Measurements from ENCODE around the gene SMIM45.

SMIM45 gene

DNA sequence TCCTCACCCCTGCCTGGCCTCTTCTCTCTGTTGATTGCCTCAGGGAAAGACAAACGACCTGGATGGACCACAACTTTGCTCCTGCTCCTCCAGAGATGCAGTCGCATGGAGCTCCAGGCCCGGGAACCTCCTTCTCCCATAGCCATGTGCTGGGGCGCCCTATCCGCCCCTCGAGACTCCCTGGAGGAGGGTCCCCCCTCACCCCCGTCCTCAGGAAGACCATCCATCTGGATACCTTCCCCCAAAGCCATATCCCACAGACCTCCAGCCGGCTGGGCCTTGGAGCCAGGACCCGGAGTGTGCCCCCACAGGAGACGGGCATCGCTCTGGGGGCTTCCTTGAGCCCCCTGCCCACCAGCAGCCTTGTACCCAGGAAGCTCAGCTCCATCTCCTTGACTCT, 19.5 kb downstream of the SMIM45 start:
- DNase-seq = no peak

DNA sequence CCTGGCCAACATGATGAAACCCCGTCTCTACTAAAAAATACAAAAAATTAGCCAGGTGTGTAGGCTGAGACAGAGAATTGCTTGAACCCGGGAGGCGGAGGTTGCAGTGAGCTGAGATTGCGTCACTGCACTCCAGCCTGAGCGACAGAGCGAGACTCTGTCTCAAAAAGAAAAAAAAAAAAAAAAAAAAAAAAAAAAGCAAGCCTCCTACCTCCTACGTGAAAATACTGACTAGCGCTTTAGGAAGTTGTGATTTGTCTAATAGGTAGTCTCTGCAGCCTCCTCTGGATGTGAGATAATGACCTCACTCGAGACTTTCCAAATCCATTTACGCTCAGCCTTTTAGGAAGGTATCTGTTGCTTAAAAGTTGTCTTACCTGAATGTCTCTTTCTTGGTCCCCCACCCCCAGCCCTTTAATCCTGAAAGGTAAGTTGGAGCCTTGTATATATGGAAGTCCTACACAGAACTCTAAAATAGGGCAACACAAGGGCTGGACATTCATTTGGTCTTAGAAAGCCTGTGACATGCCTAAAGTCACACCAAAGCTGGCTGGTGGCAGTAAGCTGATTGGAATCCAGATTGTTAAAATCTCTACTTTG, 22.8 kb downstream of the SMIM45 start:
- no peak for DNase-seq

DNA sequence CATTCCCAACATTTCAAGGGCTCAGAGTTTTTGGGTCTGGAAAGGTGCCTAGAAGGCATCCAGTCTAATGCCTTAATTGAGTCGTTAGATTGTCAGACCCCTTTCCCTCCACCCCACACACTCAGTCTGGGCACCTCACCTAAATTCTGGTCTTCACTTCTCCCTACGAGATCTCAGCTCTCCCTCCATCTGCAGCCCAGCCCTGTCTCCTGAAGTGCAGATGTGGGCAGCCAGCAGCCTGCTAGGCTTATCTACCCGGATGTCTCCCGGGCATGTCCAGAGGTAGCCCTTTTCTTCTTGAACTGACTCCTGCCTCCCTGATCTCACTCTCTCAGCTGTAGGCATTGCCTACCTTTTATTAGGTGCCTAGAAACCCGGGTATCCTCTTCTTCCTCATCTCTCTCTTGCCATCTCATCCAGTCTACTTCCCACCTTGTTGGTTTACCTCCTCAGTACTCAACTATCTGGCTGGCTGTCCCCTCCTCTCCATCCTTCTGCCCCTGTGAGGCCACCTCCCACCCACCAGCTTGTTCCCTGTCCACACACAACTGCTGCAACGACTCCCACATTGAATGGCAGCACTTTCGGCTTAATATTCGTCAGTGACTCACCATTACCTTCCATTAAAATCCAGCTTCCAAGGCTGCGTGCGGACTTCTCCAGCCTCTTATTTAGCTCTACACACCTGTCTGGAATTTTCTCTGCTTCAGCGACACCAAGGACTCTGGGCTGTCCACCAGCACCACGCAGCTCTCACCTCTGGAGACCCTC, 23.5 kb downstream of the SMIM45 start:
- DNase-seq = no peak

DNA sequence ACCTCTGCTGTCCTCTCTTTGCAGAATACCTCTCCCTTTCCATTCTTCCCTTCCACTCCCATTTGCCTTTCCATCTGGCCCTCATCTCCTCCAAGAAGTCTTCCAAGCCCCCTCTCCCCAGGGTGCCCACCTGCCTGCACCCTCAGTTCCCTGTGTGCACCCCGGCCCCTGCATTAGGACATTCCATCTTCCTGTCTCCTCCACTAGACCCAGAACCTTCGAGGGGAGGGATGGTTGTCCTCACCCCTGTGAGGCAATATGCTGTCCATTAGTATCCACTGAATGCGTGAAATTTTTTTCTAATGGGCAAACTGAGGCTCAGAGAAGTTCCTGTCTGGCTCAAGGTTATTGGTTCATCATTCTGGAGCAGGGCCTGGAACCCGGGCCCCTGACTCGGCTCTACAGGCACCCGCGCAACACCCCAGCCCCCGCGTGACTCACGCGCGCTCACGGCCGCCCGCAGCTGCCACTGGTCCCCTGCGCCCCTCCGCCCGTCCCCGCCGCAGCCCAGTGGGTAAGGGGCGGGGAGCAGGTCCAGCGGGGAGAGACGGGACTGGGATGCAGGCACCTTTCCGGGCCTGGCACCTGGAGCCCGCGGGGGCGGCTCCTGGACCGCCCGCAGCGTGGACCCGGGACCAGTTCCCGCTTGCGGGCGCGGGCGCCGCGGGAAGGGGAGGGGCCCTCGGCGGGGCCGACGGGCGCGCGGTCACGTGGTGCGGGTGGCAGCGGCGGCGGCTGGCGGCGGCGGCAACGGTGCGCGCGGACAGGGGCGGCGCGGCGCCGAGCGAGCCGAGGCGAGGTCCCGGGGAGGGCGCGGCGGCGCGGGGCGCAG, 24.3 kb downstream of the SMIM45 start:
- peak; percentile 26 for DNase-seq

DNA sequence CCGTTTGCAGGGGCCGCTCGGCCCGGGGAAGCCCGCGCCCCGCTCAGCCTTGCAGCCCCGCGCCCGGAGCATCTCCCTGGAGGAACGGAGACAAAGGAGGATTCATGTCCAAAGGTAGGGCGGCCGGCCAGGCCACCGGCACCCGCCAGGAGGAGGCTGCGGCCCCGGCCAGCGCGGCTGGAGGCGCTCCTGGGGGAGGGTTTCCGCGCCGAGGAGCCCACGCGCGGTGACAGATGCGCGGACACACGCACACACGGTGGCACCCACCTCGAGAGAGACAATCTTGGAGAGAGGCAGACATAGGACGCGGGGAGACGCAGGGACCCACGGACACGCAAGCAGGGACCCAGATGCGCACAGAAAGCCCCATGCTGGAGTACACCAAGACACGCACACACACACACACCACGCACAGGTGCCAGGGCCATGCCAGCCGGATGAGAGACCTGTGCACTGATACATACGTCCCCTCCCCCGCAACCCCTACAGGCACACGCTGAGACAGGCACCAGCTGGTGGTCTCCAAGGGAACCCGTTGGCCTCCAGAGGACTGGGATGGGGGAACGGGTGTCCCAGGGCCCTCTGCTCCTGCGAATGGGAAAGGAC, 25.1 kb downstream of the SMIM45 start:
- DNase-seq = peak; percentile 45

DNA sequence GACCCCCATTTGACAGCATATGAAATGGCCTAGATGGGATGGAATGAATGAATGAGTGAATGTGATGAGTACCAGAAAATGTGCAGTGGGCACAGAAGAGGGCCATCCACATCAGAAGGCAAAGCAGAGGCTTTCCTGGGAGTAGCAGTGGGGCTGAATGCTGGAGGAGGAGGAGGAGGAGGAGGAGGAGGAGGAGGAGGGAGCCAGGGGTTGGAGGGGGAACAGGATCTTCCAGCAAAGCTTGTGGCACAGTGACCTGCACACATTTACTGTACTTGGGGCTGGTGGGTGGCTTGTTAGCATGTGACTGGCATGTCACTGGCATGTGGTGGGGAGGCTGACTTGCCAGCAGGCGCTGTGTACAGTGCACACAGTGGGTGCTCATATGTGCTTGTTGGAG, 26.8 kb downstream of the SMIM45 start:
- no peak for DNase-seq

DNA sequence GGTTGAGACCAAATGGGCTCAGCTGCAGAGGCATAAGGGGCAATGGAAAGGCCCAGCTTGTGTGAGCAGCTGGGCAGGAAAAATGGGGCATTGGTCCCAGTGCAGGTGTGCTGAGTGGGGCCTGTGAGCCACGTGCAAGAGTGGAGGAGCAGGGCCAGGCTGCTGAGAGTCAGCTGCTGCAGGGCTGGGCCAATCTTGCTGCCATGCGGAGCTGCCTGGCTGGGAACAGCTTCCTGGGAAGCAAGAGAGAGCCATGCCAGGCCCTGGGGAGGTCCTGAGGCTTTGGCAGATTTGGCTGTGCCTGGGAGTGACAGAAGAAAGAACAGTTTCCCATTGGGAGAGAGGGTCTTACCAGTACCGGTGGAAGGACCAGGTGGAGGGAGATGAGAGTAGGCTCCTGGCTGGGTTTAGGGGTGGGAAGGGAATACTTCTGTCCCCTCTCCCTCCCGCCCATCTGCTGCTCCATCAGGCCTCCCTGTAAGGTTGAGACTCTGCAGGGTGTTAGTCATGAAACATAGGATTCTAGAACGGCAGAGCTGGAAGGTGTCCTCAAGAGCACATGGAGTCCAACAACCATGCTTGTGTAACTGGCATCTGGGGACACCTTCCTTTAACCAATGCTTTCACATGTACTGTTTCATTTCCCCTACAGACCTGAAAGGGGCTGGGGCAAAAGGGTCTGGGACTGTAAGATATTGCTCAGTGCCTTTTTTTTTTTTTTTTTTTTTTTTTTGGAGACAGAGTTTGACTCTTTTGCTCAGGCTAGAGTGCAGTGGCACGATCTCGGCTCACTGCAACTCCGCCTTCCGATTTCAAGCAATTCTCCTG, 27.7 kb downstream of the SMIM45 start:
- DNase-seq = no peak

DNA sequence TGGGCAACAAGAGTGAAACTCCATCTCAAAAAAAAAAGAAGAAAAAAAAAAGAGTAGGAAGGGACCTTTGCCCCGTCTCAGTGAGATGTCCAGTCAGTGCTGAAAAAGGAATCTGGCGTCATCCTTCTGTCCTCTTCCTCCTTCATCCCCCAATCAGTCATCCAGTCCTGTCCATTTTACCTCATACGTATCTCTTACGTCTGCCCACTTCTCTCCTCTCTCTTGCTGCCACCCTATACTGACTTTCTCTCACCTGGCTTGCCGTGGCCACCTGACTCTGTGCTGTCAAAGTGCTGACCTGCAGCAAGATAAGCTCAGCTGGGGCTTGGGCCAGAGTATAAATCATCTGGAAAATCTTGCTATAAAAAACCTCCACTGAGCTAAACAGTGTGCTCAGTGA, 30.9 kb downstream of the SMIM45 start:
- no peak for DNase-seq

DNA sequence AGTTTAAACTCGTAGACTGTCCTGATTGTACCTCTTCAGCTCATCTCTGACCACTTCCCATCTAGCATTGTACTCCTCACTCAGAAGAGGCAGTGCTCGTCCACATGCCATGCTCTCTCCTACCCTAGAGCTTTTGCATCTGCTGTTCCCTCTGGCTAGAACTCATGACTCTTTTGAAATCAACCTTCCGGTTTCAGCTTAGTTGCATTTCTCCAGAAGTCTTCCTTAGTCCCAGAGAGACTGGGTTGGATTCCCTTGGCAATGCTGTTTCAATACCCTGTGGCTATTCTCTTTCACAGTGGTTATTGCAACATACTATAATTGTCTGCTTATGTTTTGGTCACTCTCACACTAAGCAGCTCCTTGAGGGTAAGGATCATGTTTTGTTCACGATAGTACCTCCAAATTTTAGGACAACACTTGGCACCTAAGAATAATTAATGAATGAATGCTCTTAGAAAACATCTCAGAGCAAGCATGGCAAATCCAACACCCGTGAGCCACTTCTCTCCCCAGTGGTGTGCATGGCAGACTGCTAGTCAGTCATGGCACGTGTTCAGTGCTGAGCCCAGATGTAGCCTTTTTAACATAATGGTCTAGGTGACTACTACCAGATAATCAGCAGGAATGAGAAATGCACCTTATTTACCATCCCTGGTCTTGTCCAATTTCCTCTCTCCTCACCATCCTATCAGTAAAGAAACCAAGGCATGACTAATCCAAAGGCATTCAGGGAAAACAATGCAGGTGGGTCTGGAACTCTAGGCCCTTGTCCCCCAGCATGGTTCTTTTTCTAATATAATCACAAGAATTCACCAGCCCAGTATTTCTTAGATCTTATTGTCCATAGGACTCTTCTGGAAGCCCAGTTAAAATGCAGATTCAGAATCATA, 31.8 kb downstream of the SMIM45 start:
- no peak for DNase-seq

DNA sequence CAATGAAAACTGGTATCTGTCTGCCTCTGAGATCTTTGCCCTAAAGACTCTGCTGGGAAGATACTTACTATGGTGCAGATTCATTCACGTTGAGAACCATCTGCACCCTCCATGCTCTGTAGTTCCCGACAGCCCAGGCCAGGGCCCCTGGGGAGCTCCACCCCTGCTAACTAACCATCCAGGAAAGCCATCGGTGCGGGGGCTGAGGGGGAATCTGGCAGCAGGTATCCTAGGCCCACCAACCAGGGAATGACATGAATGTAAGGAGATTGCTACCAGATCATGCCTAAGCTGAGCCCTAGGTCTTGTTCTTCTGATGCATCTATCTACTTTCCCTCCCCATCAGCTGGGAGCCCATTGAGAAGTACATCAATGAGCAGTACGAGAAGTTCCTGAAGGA, 35.3 kb downstream of the SMIM45 start:
- DNase-seq = no peak

DNA sequence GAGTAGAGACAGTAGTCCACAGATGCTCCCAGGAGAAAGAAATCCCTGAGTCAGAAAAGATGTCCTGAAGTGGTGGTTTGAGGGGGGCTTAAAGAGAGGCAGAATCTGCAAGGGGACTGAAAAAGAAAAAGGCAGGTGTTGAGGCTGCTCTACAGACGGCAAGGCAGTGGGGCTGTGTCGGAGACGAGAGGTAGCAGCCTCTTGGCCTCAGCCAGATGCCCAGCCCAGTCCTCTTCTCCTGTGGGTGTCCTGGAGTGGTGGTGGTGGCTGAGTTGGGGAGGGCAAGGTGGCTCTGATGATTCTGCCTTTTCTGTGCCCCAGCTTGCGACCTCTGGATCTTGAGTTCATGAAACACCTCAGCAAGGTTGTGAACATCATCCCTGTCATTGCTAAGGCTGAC, 37.3 kb downstream of the SMIM45 start:
- no peak for DNase-seq

DNA sequence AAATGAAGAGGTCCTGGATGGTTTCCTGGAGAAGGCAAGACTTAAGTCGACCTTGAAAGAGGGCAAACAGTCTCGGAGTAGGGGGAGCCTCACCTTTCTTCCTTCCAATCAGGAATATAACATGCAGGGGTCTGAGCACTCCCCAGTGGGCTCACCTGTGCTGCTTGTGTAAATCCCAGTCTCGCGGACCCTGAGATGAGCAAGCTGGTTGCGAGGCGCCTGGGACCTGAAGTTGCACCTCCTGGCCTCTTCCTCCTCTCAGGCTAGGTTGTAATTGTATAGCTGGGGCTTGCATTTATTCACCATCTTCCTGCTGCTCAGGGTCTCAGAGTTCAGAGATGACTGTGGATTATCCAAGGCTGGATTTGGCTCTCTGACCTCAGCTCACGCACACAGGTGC, 39.2 kb downstream of the SMIM45 start:
- no peak for DNase-seq

DNA sequence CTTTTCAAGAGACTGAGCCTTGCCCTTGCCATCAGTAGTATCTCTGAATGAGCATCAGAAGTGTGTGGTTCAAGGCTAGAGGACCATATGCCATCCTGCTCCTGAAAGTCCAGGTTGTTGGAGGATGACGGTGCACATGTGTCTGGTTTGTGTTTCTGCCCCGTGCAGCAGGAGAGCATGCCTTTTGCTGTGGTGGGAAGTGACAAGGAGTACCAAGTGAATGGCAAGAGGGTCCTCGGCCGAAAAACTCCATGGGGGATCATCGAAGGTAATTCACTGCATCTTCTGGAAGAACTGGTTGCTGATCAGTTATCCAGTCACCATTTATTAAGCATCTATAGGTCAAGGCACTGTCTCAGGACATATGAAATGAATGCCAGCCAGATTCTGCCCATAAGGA, 40.5 kb downstream of the SMIM45 start:
- DNase-seq = no peak

DNA sequence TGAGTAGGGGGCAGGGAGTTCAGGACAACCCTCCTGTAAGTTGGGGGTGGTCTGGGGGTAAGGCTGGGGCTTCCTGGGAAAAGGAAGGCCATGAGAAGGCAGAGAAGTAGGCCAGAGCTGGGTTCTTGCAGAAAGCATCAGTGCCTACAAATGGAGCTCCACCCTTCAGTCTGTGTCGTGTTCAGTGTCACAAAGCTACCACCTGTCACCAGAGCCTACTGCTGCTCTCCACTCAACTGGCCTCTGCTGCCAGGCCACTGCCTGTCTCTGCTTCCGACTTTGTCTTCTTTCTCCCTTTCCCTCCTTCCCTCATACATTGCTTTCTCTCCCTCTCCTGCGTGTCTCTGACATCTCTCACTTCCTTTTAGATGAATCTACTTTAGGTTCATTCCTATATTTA, 43.3 kb downstream of the SMIM45 start:
- no peak for DNase-seq

DNA sequence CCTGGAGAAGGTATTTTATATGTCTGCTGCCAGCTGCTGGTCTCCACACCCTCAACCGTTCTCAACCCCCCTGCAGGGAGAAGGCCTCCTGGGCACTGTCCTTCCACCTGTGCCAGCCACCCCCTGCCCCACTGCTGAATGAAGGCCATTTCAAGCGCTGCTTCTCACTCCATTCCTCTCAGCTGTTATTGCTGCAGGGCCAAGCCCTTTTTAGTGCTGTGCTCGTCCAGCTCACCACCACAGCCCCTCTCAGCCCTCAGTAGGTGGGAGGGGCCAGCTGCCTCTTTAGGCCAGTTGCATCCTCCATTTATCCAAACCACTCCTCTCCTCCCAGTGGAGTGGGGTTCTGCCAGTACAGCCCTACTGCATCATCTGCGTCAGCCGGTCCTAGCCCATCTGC, 44.9 kb downstream of the SMIM45 start:
- no peak for DNase-seq

DNA sequence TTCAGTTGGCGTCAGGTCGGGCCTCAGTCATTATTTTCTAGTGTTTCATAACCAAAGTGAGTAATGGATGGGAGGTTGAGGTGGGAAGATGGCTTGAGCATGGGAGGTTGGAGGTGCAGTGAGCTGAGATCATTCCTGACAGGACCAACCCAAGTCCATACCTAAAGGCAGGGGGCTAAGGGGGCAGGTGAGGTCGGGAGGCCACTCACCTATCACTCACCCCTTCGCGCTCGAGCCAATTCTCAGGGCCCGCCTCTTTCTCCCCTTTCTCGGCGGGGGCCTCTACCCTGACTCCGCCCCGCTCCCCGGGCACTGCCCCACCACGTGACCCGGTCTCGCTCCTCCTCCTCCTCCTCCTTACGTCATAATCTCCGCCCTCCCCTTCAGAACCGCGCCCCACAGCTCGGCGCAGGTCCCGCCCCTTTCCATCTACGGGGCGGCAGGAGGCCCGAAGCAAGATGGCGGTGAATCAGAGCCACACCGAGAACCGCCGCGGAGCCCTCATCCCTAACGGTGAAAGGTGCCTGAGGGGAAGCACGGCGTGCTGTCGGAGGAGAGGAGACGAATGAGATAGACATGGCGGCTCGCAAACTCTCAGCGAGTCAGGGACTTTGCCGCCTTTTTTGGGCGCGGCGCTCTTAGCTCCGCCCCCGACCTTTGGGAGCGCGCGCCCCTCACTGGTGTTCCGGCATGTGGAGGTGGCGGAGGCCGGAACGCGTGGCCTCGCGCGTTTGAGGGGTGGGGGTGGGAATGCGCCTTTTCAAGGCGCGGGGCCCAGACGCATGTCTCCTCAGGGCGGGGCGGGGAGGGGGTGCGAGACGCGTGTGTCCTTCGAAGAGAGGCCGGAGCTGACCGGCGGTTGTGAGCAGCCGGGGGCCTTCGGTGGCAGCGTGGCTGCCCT, 46.7 kb downstream of the SMIM45 start, which contains the start of gene WBP2NL:
Gene WBP2NL, plus strand, starts transcription at position 428 of the 901 bp plus-strand sequence. Its CDS starts 31 bp downstream, at position 459.
- no peak for DNase-seq

DNA sequence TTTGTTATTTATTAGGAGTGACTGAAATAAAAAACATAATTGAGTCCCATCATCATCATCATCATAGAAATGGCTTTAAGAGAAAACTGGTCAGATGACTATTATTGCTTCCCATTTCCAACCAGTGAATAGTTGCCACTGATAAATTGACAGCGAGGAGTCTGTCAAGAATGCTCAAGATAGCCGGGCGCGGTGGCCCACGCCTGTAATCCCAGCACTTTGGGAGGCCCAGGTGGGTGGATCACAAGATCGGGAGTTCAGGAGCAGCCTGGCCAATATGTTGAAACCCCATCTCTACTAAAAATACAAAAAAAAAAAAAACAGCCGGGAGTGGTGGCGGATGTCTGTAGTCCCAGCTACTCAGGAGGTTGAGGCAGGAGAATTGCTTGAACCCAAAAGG, 48.5 kb downstream of the SMIM45 start:
- no peak for DNase-seq

DNA sequence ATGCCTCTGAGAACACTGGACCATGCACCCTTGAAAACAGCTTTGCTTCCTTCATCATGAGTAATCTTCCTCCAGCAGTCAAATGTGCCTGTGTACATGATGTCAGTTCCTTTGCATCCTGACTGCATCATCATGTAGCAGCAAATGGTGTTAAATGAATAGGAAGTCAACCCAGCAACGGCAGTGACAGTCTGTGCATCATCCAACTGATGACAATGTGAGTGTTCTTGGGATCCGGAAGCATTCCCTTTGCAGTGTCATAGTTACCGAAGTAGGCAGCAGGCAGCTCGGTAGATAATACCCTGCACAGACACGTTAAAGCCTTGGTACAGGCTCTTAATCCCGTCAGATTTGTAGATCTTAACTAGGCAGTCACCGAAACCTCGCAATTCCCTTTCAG, 49.2 kb downstream of the SMIM45 start:
- no peak for DNase-seq

DNA sequence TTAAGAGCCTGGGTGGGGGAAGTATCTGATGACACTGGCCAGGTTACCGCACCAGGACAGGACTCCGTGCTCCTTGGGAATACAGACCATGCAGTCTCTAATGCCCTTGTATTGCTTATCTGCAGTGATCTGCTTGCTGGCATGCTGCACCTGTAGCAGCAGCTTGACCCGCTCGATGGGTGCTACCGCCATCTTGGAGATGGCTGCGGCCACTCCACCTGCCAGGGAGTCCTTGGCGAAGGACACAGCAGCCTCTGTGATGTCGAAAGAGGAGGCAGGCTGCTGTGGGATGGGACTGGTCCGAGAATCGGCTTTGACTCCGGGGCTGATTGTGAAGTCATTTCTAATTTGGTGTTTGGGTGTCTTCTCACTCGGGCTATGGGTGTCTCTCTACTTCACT, 49.8 kb downstream of the SMIM45 start:
- no peak for DNase-seq

DNA sequence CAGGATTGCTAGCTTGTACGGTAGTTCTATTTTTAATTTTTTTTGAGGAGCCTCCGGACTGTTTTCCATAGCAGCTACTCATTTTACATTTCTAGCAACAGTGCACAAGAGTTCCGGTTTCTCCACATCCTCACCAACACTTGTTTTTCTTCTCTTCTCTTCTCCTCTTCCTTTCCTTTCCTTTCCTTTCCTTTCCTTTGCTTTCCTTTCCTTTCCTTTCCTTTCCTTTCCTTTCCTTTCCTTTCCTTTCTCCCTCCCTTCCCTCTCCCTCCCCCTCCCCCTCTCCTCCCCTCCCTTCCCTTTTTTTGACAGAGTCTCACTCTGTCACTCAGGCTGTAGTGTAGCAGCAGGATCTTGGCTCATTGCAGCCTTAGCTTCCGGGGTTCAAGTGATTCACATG, 56.0 kb downstream of the SMIM45 start:
- DNase-seq = no peak

Data from NCI-H1092 (cell line).